ENCODE measurements around the gene ITPR1. TPM values are rescaled to one million over a fixed set of nuclear protein-coding genes. Genes with fewer than 3 reads are reported as not detected.
"Not testable (repeated sequence)": the region's sequence is repeated elsewhere in the genome, so short reads cannot be mapped to it uniquely, and the experiment has no call there.

Gene ITPR1
- total RNA-seq, 1 donor from 2014 or later: 143 TPM

DNA sequence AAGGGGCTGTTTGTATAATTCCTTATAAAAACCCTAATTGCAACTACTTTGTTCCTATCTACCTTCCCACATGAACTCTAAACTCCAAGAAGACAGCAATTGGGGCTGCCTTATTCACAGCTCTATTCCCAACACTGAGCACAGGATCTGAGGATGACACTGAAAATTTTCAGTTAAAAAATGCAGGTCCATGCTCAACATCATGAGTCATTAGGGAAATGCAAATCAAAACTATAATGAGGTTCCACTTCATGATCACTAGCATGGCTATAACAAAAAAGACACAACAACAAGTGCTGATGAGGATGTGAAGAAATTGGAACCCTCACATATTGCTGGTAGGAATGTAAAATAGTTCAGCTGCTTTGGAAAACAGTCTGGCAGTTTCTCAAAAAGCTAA is 39.0 kb upstream of the ITPR1 start:
- Mint-ChIP-seq H3K9me3 (no peaks in the 10 kb centered on the region), H3K27me3 (no peaks in the 10 kb centered on the region), H3K4me1 (peaks cover 3% of the 10 kb centered on the region), H3K36me3 (ENCODE audit: low read depth) (peaks cover 30% of the 10 kb centered on the region), H3K4me3 (no peak overlapping the region), H3K27ac (no peak overlapping the region)
- ChIA-PET POLR2A (no interaction called here), CTCF (no interaction called here)
- intact Hi-C loops (cut with micrococcal nuclease): no loop called here
- no peak for ATAC-seq (ENCODE audit: low read depth)
- no peak for TF ChIP-seq CTCF (IDR thresholded peaks at IDR 0.05)
- DNase-seq: no peak

DNA sequence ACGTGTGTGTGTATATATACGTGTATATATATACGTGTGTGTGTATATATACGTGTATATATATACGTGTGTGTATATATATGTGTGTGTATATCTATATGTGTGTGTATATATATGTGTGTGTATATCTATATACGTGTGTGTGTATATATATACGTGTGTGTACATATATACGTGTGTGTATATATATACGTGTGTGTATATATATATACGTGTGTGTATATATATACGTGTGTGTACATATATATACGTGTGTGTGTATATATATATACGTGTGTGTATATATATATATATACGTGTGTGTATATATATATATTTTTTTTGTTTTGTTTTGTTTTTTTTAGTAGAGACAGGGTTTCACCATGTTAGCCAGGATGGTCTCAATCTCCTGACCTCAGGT is 36.4 kb upstream of the ITPR1 start:
- CTCF ChIA-PET: not testable (repeated sequence)

GRCh38 chr3:4458961-4459360 is 34.2 kb upstream of the ITPR1 start:
- Mint-ChIP-seq H3K4me3 (no peak overlapping the region), H3K27ac (no peak overlapping the region), H3K9me3 (no peaks in the 10 kb centered on the region), H3K36me3 (ENCODE audit: low read depth) (peaks cover 1% of the 10 kb centered on the region), H3K4me1 (peaks cover 5% of the 10 kb centered on the region), H3K27me3 (no peaks in the 10 kb centered on the region)
- CTCF ChIA-PET: interaction anchor here (1.6 kb wide), 1 partner anchor 108 kb away, joined by 3 read pairs; no protein-coding TSS in a partner anchor
- DNase-seq: no peak
- intact Hi-C loops (cut with micrococcal nuclease): no loop called here
- ATAC-seq (ENCODE audit: low read depth): no peak
- POLR2A ChIA-PET: interaction anchor here (0.9 kb wide), 1 partner anchor 34 kb away, joined by 3 read pairs; the partner anchor contains the start of gene ITPR1
- no peak for TF ChIP-seq CTCF (IDR thresholded peaks at IDR 0.05)

More for the DNA sequence above, 36.4 kb upstream of the ITPR1 start:
- H3K27ac Mint-ChIP-seq; H3K27me3 Mint-ChIP-seq; DNase-seq; ATAC-seq (ENCODE audit: low read depth); H3K9me3 Mint-ChIP-seq; H3K36me3 Mint-ChIP-seq (ENCODE audit: low read depth); H3K4me3 Mint-ChIP-seq; H3K4me1 Mint-ChIP-seq; intact Hi-C loops (cut with micrococcal nuclease); POLR2A ChIA-PET: not testable (repeated sequence)

DNA sequence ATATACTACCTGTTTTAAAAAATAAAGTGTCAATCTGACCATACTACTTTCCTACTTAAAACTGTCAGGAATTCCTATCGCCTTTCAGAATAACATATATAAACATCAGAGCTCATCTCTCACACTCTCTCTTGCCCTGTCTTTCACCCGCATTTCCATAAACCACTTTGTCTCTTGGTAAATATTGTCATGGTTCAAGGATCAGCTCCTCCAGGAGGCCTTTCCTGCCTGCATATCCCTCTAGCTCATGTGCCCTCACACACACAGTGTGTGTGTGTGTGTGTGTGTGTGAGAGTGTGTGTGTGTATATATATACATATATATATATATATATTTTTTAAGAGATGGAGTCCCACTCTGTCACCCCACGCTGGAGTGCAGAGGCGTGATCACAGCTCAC is 32.8 kb upstream of the ITPR1 start:
- Mint-ChIP-seq H3K4me1 (peaks cover 2% of the 10 kb centered on the region), H3K4me3 (no peak overlapping the region), H3K27me3 (no peaks in the 10 kb centered on the region), H3K9me3 (no peaks in the 10 kb centered on the region), H3K36me3 (ENCODE audit: low read depth) (peaks cover 3% of the 10 kb centered on the region), H3K27ac (no peak overlapping the region)
- DNase-seq: no peak
- TF ChIP-seq CTCF (IDR thresholded peaks at IDR 0.05): no peak
- ChIA-PET CTCF (no interaction called here), POLR2A (interaction anchor here (1.1 kb wide), 1 partner anchor 76 kb away, joined by 3 read pairs; no protein-coding TSS in a partner anchor)
- intact Hi-C loops (cut with micrococcal nuclease): no loop called here
- ATAC-seq (ENCODE audit: low read depth): no peak

GRCh38 chr3:4461468-4462090 is 31.6 kb upstream of the ITPR1 start:
- H3K9me3 Mint-ChIP-seq: no peaks in the 10 kb centered on the region
- H3K4me3 Mint-ChIP-seq: no peak overlapping the region
- intact Hi-C loops (cut with micrococcal nuclease): no loop called here
- ATAC-seq (ENCODE audit: low read depth): no peak
- peaks cover 3% of the 10 kb centered on the region for H3K36me3 Mint-ChIP-seq (ENCODE audit: low read depth)
- peaks cover 12% of the 10 kb centered on the region for H3K4me1 Mint-ChIP-seq
- H3K27me3 Mint-ChIP-seq: no peaks in the 10 kb centered on the region
- no peak for DNase-seq
- ChIA-PET CTCF (interaction anchor here (1.7 kb wide), 1 partner anchor 172 kb away, joined by 8 read pairs; no protein-coding TSS in a partner anchor), POLR2A (no interaction called here)
- no peak for TF ChIP-seq CTCF (IDR thresholded peaks at IDR 0.05)
- no peak overlapping the region for H3K27ac Mint-ChIP-seq

Measured in activated B cell treated with CpG ODN at 0.5 μM for 24 hours (primary cell).